OCI-LY1 (cell line): ENCODE measurements around the gene HIBADH.

ENCODE experiments used
- H2AFZ ChIP-seq: fragments of 200-600 bp; sonication (generic), shearing (Covaris generic); 2 replicates; pipeline ENCODE4 v1.6.0; 2014; ENCODE audit warnings: antibody characterized with exemption, mild to moderate bottlenecking, low read length
- H3F3A ChIP-seq: fragments of 200-600 bp; sonication (generic), shearing (Covaris generic); 2 replicates; pipeline ENCODE4 v1.6.0; 2014; ENCODE audit warnings: mild to moderate bottlenecking, antibody characterized with exemption, low read length, moderate library complexity; ENCODE audit not compliant: insufficient read depth
- H3K27ac ChIP-seq: fragments of 200-600 bp; sonication (generic); 2 replicates; pipeline ENCODE4 v1.5.1; 2014; ENCODE audit warnings: low read length, mixed run types, mild to moderate bottlenecking, low read depth; ENCODE audit not compliant: poor library complexity, severe bottlenecking
- H3K27me3 ChIP-seq: fragments of 200-600 bp; sonication (generic); 2 replicates; pipeline ENCODE4 v1.6.0; 2014; ENCODE audit warnings: antibody characterized with exemption, mild to moderate bottlenecking, low read length, moderate library complexity; ENCODE audit not compliant: insufficient read depth
- H3K36me3 ChIP-seq: fragments of 200-600 bp; sonication (generic); 2 replicates; pipeline ENCODE4 v1.6.1; 2014; ENCODE audit warnings: mild to moderate bottlenecking, antibody characterized with exemption, low read length, moderate library complexity, mixed read lengths; ENCODE audit not compliant: insufficient read depth
- H3K4me1 ChIP-seq: fragments of 200-600 bp; sonication (generic); 2 replicates; pipeline ENCODE4 v1.5.1; 2014; ENCODE audit warnings: mild to moderate bottlenecking, low read length, moderate library complexity; ENCODE audit not compliant: insufficient read depth, severe bottlenecking
- H3K4me2 ChIP-seq: fragments of 200-600 bp; sonication (generic), shearing (Covaris generic); 2 replicates; pipeline ENCODE4 v1.6.1; 2014; ENCODE audit warnings: low read length
- H3K4me3 ChIP-seq: fragments of 200-600 bp; sonication (generic); 2 replicates; pipeline ENCODE4 v1.5.1; 2014; ENCODE audit warnings: low read length, low read depth, mild to moderate bottlenecking, mixed read lengths; ENCODE audit not compliant: poor library complexity, severe bottlenecking
- H3K79me2 ChIP-seq: fragments of 200-600 bp; shearing (Covaris generic); 2 replicates; pipeline ENCODE4 v1.6.1; 2016; ENCODE audit warnings: mixed run types, low read length, mixed read lengths; ENCODE audit not compliant: insufficient read depth
- H3K9ac ChIP-seq: fragments of 200-600 bp; sonication (generic), shearing (Covaris generic); 2 replicates; pipeline ENCODE4 v1.6.1; 2014; ENCODE audit warnings: mild to moderate bottlenecking, low read length, mixed read lengths
- H3K9me2 ChIP-seq: fragments of 200-600 bp; sonication (generic), shearing (Covaris generic); 2 replicates; pipeline ENCODE4 v1.6.1; 2014; ENCODE audit warnings: low read depth, mild to moderate bottlenecking, low read length, mixed read lengths
- H3K9me3 ChIP-seq: fragments of 200-600 bp; shearing (Covaris generic); 2 replicates; pipeline ENCODE4 v1.6.1; 2014; ENCODE audit warnings: low read length, mixed read lengths
- H4K20me1 ChIP-seq: fragments of 200-600 bp; sonication (generic), shearing (Covaris generic); 2 replicates; pipeline ENCODE4 v1.6.0; 2016; ENCODE audit warnings: mild to moderate bottlenecking, low read length; ENCODE audit not compliant: insufficient read depth
- CTCF ChIP-seq: fragments of 200-600 bp; sonication (generic), shearing (Covaris generic); IDR thresholded peaks from 2 replicates; pipeline ENCODE4 v1.5.1; 2017; ENCODE audit warnings: mild to moderate bottlenecking, antibody characterized with exemption, low read length, moderate library complexity, mixed read lengths
- EZH2 ChIP-seq: fragments of 200-600 bp; sonication (generic), shearing (Covaris generic); IDR thresholded peaks from 2 replicates; pipeline ENCODE4 v1.8.0; 2017; ENCODE audit warnings: borderline replicate concordance, mixed run types, mild to moderate bottlenecking, antibody characterized with exemption, low read length, moderate library complexity, mixed read lengths

Gene HIBADH

GRCh38 chr7:27671675-27672074 is 9.0 kb upstream of the HIBADH start:
- H3K9me2 ChIP-seq, result no peaks in the 10 kb centered on the region
- H3K27me3 ChIP-seq, result no peaks in the 10 kb centered on the region
- no peak overlapping the region for H3K9ac ChIP-seq
- H3K36me3 ChIP-seq, result no peaks in the 10 kb centered on the region
- H3K79me2 ChIP-seq, result no peaks in the 10 kb centered on the region
- no peak overlapping the region for H3K4me3 ChIP-seq
- no peaks in the 10 kb centered on the region for H3K9me3 ChIP-seq
- H3K4me1 ChIP-seq, result no peaks in the 10 kb centered on the region
- no peaks in the 10 kb centered on the region for H3F3A ChIP-seq
- no peak for TF ChIP-seq CTCF
- TF ChIP-seq EZH2, result no peak
- no peaks in the 10 kb centered on the region for H4K20me1 ChIP-seq
- no peak overlapping the region for H3K4me2 ChIP-seq
- no peak overlapping the region for H3K27ac ChIP-seq
- no peak overlapping the region for H2AFZ ChIP-seq

- no peak overlapping the region for H3K4me2 ChIP-seq
- H3K4me1 ChIP-seq, result no peaks in the 10 kb centered on the region
- no peak for TF ChIP-seq EZH2
- TF ChIP-seq CTCF, result no peak
Measured at GRCh38 chr7:27670676-27671075, 8.0 kb upstream of the HIBADH start.

GRCh38 chr7:27670177-27670576 is 7.5 kb upstream of the HIBADH start:
- TF ChIP-seq EZH2 (no peak), CTCF (no peak)

More at GRCh38 chr7:27670676-27671075, 8.0 kb upstream of the HIBADH start:
- Histone ChIP-seq H3K9ac (no peak overlapping the region), H2AFZ (no peak overlapping the region), H3K27ac (no peak overlapping the region), H4K20me1 (no peaks in the 10 kb centered on the region), H3K9me2 (no peaks in the 10 kb centered on the region), H3K79me2 (no peaks in the 10 kb centered on the region), H3K4me3 (no peak overlapping the region), H3K9me3 (no peaks in the 10 kb centered on the region), H3K36me3 (no peaks in the 10 kb centered on the region), H3F3A (no peaks in the 10 kb centered on the region), H3K27me3 (no peaks in the 10 kb centered on the region)

More at GRCh38 chr7:27670177-27670576, 7.5 kb upstream of the HIBADH start:
- Histone ChIP-seq H4K20me1 (no peaks in the 10 kb centered on the region), H3K9me2 (no peaks in the 10 kb centered on the region), H3K4me1 (no peaks in the 10 kb centered on the region), H3K27me3 (no peaks in the 10 kb centered on the region), H3K9me3 (no peaks in the 10 kb centered on the region), H3K4me3 (no peak overlapping the region), H3K9ac (no peak overlapping the region), H3K27ac (no peak overlapping the region), H3K79me2 (no peaks in the 10 kb centered on the region), H3K4me2 (no peak overlapping the region), H3K36me3 (no peaks in the 10 kb centered on the region), H3F3A (no peaks in the 10 kb centered on the region), H2AFZ (no peak overlapping the region)
